Effector CD8-positive, alpha-beta T cell (primary cell): ENCODE results near the gene SKI.

Experiments
- DNase-seq: peaks from one replicate; lab custom pipeline; 2025; lab: John Stamatoyannopoulos, UW

The SKI gene

DNA sequence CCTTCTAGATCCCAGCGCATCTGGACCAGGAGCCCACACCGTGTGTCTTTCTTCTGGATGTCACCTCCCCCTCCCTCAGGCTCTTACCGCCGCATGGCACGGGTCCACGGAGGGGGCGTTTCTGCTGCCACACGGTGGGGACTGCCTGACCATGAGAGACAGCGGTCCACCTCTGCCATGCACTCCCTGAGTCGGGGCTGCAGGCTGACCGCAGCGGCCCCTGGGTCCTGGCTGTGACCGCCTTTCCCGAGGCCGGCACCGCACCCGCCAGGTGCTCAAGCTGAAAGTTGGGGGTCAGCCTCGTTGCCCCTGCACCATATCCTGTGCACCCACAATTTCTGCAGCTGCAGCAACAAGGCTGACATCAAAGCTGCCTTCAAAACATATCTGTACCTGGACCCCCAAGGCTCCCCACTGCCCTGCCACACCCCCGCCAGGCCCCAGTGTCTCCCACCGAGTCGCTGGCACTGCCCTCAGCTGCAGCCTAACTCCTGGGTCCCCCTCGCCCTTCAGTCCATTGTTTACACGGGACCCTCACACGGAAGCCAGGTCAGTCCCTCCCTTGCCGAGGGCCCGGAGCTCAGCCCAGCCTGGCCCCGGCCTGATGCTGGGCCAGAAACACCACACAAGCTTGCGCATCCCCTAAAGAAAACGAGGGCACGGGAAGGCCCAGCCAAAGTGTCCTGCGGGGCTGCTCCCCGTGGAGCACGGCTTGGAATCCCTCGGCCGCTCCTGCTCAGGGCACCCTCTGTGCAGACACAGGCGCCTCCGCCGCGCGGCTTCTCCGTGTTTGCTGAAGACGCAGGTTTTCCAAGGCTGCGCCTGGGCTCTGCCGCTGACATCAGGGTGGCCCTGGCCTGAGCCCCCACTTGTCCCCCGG is 111.3 kb downstream of the SKI start:
- DNase-seq: no peak

DNA sequence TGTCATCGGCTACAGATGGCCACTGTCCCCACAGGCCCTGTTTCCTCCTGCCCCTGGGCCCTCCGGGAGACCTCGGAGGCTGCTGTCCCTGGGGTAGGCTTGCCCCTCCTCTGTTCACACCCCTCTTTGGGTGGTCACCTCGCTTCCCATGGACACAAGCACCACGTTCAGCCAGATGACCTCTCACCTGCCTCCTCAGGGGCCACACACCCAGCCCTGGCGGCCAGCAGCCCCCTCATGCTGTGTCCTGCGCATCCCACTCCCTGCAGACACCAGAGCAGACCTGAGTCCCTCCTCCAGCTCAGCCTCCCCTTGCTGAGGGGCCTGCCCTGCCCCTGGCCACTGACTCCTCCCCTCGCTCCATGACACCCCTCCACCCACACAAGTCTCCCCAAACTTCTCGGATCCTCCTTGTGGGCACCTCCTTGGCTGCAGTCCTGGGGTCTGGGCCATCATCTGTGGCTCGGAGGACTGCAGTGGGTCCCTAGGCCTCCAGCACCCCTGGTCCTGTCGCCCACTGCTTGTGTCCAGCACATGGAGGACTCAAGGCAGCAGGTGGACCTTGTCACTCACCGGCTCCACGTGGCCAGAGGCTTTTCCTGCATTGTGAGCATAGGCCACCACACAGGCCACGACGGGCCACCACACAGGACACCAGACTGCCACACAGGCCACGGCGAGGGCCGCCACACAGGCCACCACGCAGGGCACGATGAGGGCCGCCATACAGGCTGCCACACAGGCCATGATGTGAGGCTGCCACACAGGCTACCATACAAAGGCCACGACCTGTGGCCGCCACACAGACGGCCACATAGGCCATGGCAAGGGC is 112.2 kb downstream of the SKI start:
- DNase-seq: no peak

DNA sequence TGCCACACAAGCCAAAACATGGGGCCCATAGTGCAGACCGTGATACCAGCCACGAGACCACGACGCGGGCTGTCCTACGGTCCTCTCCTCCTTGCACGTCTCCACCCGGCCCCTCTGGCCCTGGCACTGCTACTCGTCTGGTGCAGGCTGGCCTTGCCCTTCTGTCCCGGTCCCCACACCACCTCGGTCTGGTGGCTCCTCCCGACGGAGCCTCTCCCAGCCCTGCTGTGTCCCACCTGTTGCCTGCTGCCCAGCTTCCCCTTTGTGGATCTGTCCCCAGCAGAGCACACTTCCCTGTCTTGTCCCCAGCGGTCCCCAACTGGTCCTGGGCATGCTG is 112.8 kb downstream of the SKI start:
- no peak for DNase-seq

DNA sequence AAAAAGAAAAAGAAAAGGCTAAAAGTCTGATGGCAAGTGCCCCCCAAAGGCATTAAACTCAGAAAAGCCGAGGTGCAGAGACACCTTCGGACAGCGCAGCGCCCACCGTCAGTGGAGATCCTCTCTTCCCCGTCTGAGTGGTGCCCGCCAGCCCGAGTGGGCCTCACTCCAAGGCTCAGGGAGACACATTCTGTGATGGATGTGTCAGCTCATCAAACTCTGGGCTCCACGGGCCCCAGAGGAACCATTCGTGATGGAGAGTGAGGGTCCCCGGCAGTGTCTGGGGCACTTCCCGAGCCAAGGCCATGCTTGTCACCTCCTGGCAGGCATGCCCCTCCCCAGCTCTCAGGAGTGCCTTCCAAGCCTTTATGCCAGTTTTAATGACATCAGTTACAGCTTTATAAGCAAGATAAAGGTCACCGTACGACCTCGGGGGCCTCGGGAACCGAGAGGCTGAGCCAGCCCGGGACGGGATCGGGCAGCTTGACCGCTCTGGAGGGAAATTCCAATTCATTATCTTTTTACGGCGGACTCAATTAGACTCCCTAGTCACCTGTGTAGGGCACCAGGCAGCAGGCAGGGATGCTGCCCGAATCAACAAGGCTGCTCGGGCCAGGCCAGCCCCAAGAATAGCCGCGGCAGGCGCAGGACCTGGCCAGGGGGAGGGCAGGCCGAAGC is 113.7 kb downstream of the SKI start:
- no peak for DNase-seq

DNA sequence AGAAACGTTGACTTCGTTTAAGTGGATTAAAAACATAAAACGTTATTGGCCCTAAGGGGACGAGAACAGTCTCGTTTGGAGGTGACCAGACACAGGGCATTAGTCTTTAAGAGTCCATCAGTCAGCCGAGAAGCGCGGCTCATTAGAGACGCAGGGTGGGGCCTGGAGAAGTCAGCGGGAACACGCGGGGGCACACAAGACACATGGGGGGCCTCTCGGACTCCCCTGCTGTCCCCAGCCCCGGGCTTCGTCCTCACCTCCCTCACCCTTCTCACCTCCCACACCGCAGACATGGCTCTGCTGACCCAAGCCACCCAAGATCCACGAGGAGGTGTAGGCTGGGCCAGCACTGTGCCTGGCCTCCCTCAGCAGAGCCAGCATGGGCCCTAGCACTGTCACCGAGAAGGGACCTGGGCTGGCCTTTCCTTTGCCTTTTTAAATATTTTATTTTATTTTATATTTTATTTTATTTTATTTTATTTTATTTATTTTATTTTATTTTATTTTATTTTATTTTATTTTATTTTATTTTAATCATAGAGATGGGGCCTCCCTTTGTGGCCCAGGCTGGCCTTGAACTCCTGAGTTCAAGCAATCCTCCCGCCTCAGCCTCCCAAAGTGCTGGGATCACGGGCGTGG is 114.4 kb downstream of the SKI start:
- DNase-seq: no peak

DNA sequence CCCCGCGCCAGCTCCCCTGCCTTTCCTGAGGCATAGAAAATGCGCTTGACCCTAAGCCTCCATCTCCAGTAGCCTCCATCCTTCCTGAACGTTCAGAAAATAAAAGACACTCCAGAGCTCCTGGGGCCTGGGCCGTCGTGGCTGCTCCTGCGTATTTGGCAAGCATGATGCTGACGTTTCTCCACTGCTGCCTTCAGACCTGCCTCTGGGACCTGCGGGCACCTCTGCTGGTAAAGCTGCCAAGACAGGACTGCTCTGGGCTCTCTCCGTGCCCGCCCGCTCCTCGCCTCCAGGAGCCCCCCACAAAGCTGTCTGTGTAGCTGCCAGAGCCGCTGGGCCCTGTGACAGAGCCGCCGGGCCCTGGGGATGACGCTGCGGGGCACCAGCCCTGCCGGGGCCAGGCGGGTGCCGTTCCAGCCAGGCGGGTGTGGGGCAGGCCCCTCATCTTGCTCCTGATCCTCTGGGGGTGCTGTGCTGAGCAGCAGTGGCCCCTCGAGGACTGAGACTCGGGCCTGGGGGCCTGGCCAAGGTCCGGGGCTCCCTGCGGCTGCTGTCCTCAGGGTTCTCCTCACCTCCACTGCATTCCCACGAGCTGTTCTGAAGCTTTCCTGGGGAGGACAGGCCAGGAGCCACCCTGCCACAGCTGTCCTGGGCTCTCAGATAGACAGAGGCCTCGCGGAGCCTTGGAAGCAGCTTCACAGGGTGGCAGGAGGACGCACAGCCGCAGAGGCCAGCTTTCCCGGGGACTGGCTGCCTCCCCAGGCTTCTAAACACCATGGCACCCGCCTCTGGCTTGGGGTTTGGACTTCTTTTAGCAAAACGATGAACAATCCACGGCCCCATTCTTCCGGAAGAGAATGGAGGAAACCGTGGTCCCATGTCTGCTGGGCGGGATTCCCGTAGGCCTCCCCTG is 115.2 kb downstream of the SKI start:
- no peak for DNase-seq

DNA sequence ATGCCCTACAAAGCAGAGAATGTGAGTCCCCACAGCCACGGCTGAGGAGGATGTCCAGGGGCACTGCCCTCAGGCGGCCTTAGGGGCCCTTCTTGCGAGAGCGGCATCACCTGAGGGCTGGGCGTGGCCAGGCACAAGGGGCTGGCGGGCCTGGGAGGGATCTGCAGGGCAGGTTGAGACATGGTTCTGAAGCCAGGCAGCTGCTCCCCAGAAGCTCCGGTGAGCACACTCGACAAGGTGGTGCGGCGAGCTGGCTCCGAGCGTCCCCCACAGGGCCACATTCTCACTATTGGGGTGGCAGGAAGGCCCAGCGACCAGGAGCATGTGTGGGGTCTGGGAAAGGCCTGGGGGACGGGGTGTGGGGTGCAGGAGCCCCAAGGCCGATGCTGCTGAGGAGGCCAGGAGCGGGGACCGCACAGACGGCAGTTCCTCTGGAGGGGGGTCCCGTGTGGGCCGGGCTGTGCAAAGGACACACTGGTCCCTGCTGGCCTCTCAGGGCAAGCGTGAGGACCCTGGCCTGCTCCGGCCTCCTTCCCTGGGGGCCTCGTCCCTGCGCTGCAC is 116.1 kb downstream of the SKI start:
- DNase-seq: no peak

DNA sequence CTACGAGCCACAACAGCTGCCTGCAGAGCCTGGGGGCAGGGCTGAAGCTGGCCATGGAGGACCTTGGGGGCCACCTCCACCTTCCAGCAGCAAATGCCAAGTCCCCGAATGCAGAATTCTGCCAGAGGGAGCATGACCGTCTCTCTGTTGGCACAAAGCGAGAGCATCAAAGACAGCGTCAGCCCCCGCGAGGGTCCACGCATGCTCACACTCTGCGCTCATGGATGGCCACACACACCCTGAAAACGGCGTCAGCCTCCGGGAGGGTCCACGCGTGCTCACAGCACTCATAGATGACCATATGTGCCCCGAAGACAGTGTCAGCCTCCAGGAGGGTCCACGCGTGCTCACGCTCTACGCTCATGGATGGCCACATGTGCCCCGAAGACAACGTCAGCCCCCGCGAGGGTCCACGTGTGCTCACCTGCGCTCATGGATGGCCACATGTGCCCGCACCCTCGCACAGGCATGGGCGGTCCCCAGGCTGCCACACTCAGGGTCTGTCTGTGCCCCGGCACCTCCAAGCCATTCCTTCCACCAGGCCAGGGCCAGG is 116.7 kb downstream of the SKI start:
- no peak for DNase-seq

DNA sequence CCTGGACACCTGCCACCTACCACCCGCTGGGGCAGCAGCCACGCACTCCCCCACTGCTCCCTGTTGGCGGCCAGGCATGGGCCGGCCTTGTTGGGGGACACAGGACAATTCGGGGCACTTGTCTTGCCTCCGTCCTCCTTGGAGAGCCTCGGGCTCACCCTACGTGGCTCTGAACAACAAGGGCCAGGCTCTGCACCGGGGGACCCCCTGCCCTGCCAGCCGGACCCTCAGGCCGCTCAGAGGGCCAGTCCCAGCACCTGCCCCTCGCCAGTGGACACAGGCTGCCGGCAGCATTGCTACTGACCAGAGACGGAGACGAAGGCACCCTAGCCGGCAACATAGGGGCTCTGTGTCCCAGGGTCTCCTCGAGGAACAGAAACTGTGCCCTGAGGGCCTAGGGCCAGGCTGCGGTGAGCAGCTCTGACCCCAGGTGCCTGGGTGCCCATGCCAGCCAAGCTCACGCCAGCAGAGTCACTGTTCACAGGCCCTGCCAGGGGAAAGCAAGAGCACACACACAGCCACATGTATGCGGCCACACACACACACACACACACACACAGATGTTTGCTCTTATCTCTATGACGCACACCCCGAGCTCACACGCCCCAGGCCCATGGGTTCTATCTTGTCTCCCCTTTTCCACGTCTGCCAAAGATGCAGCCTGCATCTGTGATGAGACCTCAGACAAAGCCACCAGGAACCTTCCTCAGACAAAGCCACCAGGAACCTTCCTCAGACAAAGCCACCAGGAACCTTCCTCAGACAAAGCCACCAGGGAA is 117.4 kb downstream of the SKI start:
- no peak for DNase-seq

DNA sequence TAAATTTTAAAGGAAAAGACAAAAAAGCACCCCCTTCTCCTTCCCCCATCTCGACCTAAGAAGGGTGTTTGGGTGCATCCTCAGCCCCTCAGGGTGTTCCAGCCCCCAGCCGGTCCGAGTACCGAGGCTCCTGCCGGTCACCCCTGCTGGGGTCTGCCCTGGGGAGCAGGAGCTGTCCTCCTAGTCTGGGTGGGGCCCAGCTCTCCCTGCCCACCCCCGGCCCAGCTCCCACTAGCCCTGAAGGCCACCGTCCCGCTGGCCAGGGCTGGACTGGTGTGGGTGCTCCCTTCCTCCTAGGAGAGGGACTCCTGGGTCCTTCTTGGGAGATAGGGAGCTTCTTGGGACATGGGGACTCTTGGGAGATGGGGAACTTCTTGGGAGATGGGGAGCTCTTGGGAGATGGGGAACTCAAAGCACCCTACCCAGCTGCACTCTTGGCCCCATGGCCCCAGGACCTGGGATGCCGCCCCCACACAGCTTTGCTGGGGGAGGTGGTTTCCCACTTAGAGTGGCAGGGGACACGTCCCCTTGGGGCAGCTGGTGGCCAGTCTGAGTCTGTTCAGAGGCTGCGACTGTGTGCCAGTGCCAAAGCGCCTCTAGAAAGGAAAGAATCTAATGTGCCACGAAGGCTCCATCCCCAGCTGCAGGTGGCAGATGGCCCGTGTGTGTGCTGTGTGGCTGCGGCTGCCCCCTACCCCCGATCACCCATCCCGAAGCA is 118.7 kb downstream of the SKI start:
- DNase-seq: no peak

DNA sequence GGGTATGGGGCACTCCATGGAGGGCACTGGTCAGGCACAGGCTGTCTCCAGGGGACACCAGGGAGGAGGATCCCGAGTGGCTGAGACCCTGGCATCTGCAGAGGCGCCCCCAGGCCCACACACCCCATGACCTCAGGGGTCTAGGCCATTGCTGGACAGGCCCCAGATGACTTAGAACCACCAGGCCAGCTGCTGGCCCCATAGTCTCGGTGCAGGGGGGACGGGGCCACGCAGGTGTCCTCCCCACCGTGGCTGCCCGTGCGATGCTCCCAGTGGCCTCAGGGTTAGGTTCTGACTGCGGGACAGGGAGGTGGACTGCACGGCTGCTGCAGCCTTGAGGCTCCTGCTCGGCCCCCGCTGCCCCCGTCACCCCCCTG is 119.3 kb downstream of the SKI start:
- DNase-seq: no peak

DNA sequence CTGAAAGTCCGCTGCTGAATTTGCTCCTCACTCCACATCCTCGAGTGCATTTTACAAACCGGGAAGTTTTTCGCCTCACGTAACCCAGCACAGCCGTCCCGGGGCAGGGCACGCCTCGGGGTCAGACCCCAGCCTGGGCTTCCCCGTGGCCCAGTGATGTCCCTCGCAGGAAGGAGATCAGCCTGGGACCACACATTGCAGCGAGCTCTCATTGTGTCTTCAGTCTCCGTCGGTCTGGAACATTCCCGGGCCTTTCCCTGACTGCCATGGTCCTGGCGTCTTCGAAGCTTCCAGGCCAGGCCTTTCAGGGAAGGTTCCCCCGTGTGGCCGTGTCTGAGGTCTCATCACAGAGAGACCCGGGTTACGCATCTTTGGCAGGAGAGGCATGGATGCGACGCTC is 119.8 kb downstream of the SKI start:
- no peak for DNase-seq

DNA sequence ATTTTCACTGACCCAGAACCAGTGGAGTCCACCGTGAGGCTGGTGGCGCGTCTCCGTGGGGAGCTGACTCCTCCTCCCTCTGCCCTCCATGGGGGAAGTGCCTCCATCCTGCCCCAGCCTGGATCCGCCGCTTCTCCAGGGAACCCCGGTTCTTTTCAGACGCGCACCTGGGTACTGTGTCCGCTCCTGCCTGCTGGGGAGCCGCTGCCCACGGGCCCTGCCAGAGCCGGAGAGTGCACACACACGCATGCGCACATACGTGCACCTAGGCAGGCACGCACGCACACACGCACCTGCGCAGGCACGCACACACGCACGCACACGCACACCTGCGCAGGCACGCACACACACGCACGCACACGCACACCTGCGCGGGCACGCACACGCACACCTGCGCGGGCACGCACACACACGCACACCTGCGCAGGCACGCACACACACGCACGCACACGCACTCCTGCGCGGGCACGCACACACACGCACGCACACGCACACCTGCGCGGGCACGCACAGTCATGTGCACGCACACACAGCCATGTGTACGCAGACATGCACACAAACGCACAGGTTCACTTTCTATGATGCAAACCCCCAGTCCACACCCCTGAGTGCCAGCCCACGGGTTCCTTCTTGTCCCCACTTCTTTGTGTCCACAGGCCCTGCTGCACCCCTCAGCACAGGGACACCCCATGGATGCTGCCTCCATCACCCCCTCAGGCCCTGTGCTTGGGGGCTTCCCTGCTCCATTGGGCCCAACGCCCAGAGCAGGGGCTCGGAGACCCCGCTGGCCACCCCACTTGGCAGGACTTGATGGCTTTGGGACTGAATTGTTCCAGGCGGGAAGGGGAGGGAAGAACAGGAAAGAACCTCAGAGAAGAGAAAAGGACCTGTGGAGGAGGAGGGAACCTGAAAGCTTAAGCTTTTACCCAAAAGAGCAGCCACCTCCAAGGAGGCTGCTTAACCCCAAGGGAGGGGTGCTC is 120.5 kb downstream of the SKI start:
- DNase-seq: no peak

DNA sequence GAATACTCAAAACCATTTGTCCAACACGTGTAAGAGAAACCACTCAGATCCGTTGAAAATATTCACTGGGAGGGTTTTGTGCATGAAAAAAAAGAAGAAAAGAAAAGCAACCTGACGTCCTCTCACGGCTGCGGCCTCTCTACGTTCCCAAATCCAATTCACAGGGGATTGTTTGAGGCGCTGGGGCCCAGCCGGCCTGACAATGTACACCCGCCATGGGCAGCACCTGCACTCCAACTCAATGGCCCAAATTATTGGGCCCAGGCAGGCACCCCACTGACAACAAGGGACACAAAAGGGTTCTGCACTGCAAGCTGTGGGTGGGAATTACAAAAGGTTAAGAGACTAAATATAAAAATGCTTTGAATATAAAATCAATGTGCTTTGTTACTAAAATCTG is 121.7 kb downstream of the SKI start:
- no peak for DNase-seq

DNA sequence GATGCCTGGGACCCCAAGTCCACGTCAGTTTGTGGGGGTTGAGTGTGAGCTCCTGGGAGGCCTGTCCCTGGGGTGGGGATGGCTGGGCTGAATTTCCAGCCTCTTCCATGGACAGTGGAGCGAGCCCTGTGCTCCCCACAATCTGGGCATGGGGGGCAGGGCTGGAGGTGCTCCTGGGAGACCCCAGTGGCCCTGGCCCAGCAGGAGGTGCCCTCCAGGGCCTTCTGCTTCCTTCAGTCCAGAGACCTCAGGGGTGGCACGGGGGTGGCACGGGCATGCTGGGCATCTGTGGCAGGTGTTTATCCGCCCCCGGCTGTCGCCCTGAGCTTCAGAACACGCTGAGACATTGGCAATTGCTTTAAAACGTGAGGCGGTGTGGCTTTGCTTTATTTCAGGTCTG is 122.4 kb downstream of the SKI start:
- DNase-seq: no peak

DNA sequence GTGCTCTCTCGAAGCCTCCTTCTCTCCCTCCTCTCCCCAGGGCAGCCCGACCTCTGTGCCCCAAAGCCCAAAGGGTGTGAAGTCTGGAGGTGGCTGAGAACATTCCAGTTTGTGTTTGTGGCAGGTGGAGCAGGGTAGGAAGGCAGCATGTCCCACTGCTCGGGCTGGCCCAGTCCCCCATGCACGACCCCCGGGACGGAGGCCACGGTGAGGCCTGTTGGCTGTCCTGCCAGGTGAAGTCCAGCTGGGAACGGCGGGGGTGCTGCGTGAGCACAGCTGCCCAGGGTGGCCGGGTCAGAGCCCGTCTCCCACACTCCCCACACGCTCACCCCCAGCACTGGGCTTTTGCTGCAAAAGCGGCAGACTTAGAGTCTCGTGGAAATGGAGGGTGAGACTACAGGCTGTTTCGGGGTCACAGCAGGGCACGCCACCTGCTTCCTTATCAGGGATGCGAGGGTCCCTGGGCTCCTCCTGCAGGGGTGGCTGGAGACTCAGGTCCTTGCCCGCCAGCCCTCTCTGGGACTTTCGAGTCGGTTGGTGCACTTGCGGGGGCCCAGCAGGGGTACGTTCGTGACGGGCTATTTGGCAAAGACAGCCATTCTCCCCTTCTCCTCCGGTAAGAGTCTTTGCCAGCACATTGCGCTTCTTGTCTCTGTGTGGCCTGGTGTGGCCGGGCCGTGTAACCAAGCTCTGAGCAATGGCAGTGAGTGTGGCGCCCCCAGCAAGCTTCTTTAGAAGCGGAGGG is 123.0 kb downstream of the SKI start:
- DNase-seq: no peak

DNA sequence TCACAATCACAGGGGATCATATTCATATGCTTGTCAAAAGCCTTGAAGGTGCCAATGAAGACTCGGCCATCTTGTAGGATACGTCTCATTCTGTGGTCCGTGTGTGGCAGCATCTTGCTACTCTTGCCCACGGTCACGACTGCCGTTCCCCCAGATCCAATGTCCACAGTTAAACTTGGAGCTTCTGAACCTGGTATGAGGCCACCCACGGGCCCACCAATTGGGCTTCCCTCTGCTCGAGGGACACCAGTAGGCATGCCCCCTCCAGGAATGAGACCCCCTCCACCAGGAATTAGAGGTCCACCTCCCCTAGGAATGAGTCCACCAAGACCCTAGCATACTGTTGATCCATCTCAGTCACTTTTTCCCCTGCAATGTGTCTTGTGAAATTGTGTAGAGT is 123.6 kb downstream of the SKI start:
- DNase-seq: no peak
